Measurements from ENCODE around the gene SLC45A2.

- no peak for TF ChIP-seq ELF4 (IDR thresholded peaks at IDR 0.05)
- TF ChIP-seq ZNF384 (IDR thresholded peaks at IDR 0.05) = no peak
- no peak for TF ChIP-seq BHLHE40 (IDR thresholded peaks at IDR 0.05; ENCODE audit: borderline replicate concordance)
- TF ChIP-seq TARDBP (IDR thresholded peaks at IDR 0.05) = no peak
- TF ChIP-seq SUZ12 (IDR thresholded peaks at IDR 0.05) = no peak
- TF ChIP-seq HDGF (IDR thresholded peaks at IDR 0.05; ENCODE audit: borderline replicate concordance) = no peak
- no peak for TF ChIP-seq NFRKB (IDR thresholded peaks at IDR 0.05)
- no peak for TF ChIP-seq LEF1 (IDR thresholded peaks at IDR 0.05; ENCODE audit: borderline replicate concordance)
- no peak for TF ChIP-seq FOXK2 (IDR thresholded peaks at IDR 0.05)
- no peak for TF ChIP-seq FOXM1 (IDR thresholded peaks at IDR 0.05; ENCODE audit: borderline replicate concordance)
- no peak for TF ChIP-seq SP1 (IDR thresholded peaks at IDR 0.05)
- TF ChIP-seq L3MBTL2 (conservative IDR thresholded peaks at IDR 0.05) = no peak
Measured at GRCh38 chr5:33997331-33997983, 13.0 kb upstream of the SLC45A2 start.

Measured in HEK293T (cell line).